HCT116 (cell line): Measurements from ENCODE around the gene UGT2B7. TPM values are rescaled to one million over a fixed set of nuclear protein-coding genes. Genes with fewer than 3 reads are reported as not detected.

Experiments used
- ATAC-seq: fragments of 200-7000 bp; cut with Tn5 transposase; 2 replicates; pipeline ENCODE4 v1.9.1; 2020; ENCODE audit warnings: mild to moderate bottlenecking, moderate library complexity
- BruUV-seq: library from RNA; stranded (reverse); fragments of 400-500 nt; replicated peaks from 2 replicates; lab custom pipeline; 2021; lab: Mats Ljungman, UMichigan
- CTCF ChIA-PET: fragments of 300-600 bp; sonication (Branson Sonifier 250); formaldehyde crosslinking; loops from one replicate; lab custom pipeline; 2021; ENCODE audit warnings: antibody characterized with exemption; lab: Charles Lee
- POLR2A ChIA-PET: fragments of 300-600, 350-600 bp; sonication (Branson Sonifier 250); formaldehyde crosslinking; loops from one replicate; lab custom pipeline; 2021; ENCODE audit warnings: antibody characterized with exemption; lab: Charles Lee
- RAD21 ChIA-PET, 2 experiments: fragments of 300-600 bp; sonication (Branson Sonifier 250); formaldehyde crosslinking; loops; one replicate each; lab custom pipeline; 2023; ENCODE audit warnings: low total read pairs in 2 of 2; ENCODE audit not compliant: uncharacterized antibody in 2 of 2, unreplicated experiment in 2 of 2, low non-redundant PET in 1 of 2; lab: Charles Lee
- DNase-seq: peaks from one replicate; pipeline ENCODE4 v3.0.0-alpha.2; 2010; ENCODE audit warnings: low read depth, low spot score
- H2AFZ ChIP-seq: fragments of 200-600 bp; shearing (Covaris generic), sonication (generic); 2 replicates; pipeline ENCODE4 v1.6.1; 2017; ENCODE audit warnings: low read depth, mixed run types, mixed read lengths, antibody characterized with exemption, low read length; ENCODE audit not compliant: poor library complexity, severe bottlenecking
- H3K27ac ChIP-seq: 2 replicates; pipeline ENCODE4 v1.5.1; 2012; ENCODE audit warnings: low read depth, low read length
- H3K27me3 ChIP-seq: fragments of 200-600 bp; sonication (generic); 2 replicates; pipeline ENCODE4 v1.6.1; 2016; ENCODE audit warnings: mixed run types, low read length, mixed read lengths; ENCODE audit not compliant: insufficient read depth
- H3K36me3 ChIP-seq, 2 experiments: fragments of 200-500 bp in 1 of 2; fragments of 200-600 bp in 1 of 2; sonication (Bioruptor generic) in 1 of 2; sonication (generic) in 1 of 2; 2 replicates each; pipeline versions ENCODE4 v1.5.1 to v1.6.1; 2014 to 2016; ENCODE audit warnings: low read length in 2 of 2, inconsistent platforms in 1 of 2, mixed read lengths in 1 of 2, mixed run types in 1 of 2; ENCODE audit not compliant: insufficient read depth in 2 of 2, control insufficient read depth in 1 of 2
- H3K4me1 ChIP-seq, 2 experiments: fragments of 200-600 bp in 1 of 2; sonication (generic) in 1 of 2; 2 replicates each; pipeline versions ENCODE4 v1.5.1 to v1.6.1; 2012 to 2017; ENCODE audit warnings: low read length in 2 of 2, inconsistent platforms in 1 of 2, mild to moderate bottlenecking in 1 of 2, mixed read lengths in 1 of 2, mixed run types in 1 of 2, moderate library complexity in 1 of 2; ENCODE audit not compliant: insufficient read depth in 2 of 2, control insufficient read depth in 1 of 2
- H3K4me2 ChIP-seq: fragments of 200-600 bp; sonication (generic); 2 replicates; pipeline ENCODE4 v1.6.1; 2017; ENCODE audit warnings: mixed run types, low read length, mixed read lengths
- H3K4me3 ChIP-seq, 2 experiments: fragments of 200-600 bp in 1 of 2; sonication (generic) in 1 of 2; replicated peaks in 1 of 2; 2 replicates each; pipeline ENCODE4 v1.5.1; 2011 to 2016; ENCODE audit warnings: low read length in 2 of 2, control low read depth in 1 of 2, low read depth in 1 of 2, mild to moderate bottlenecking in 1 of 2, mixed read lengths in 1 of 2, mixed run types in 1 of 2
- H3K79me2 ChIP-seq: fragments of 200-600 bp; sonication (generic); 2 replicates; pipeline ENCODE4 v1.6.1; 2017; ENCODE audit warnings: mild to moderate bottlenecking, mixed run types, low read length, moderate library complexity, mixed read lengths; ENCODE audit not compliant: insufficient read depth
- H3K9ac ChIP-seq: fragments of 200-600 bp; sonication (generic); 2 replicates; pipeline ENCODE4 v1.6.1; 2016; ENCODE audit warnings: low read length, mixed read lengths
- H3K9me2 ChIP-seq: fragments of 200-600 bp; sonication (generic), shearing (Covaris generic); 2 replicates; pipeline ENCODE4 v1.6.1; 2017; ENCODE audit warnings: mixed run types, mild to moderate bottlenecking, moderate library complexity; ENCODE audit not compliant: insufficient read depth
- H3K9me3 ChIP-seq, 2 experiments: fragments of 200-500 bp in 1 of 2; fragments of 200-600 bp in 1 of 2; sonication (Bioruptor generic) in 1 of 2; sonication (generic) in 1 of 2; 2 replicates each; pipeline ENCODE4 v1.6.1; 2014 to 2017; ENCODE audit warnings: low read length in 2 of 2, mixed read lengths in 2 of 2, inconsistent platforms in 1 of 2, low read depth in 1 of 2, mild to moderate bottlenecking in 1 of 2, mixed run types in 1 of 2, moderate library complexity in 1 of 2; ENCODE audit not compliant: control insufficient read depth in 1 of 2, insufficient read depth in 1 of 2
- H4K20me1 ChIP-seq: fragments of 200-600 bp; sonication (generic), shearing (Covaris generic); 2 replicates; pipeline ENCODE4 v1.6.1; 2017; ENCODE audit warnings: mixed run types, mild to moderate bottlenecking, moderate library complexity; ENCODE audit not compliant: insufficient read depth
- CEBPB ChIP-seq: IDR thresholded peaks from 2 replicates; pipeline ENCODE4 v1.6.1; 2012; ENCODE audit warnings: low read depth
- EGR1 ChIP-seq: IDR thresholded peaks from 2 replicates; pipeline ENCODE4 v1.6.1; 2012; ENCODE audit warnings: low read depth
- ELF1 ChIP-seq: IDR thresholded peaks from 2 replicates; pipeline ENCODE4 v1.6.1; 2012; ENCODE audit warnings: low read depth, borderline replicate concordance
- JUND ChIP-seq: IDR thresholded peaks from 2 replicates; pipeline ENCODE4 v1.6.1; 2012
- POLR2A ChIP-seq: IDR thresholded peaks from 2 replicates; pipeline ENCODE4 v1.7.0; 2011; ENCODE audit warnings: borderline replicate concordance; ENCODE audit not compliant: insufficient read depth, insufficient read length; ENCODE audit errors: extremely low read depth
- POLR2AphosphoS5 ChIP-seq: IDR thresholded peaks from 2 replicates; pipeline ENCODE4 v1.6.1; 2011; ENCODE audit warnings: mild to moderate bottlenecking, low read depth, low read length, moderate library complexity
- RAD21 ChIP-seq: IDR thresholded peaks from 2 replicates; pipeline ENCODE4 v1.6.1; 2012; ENCODE audit warnings: low read depth, mild to moderate bottlenecking
- SIN3A ChIP-seq: IDR thresholded peaks from 2 replicates; pipeline ENCODE4 v1.6.1; 2012; ENCODE audit warnings: low read depth
- TCF7L2 ChIP-seq: IDR thresholded peaks from 2 replicates; pipeline ENCODE4 v1.7.0; 2011; ENCODE audit warnings: borderline replicate concordance, inconsistent platforms; ENCODE audit not compliant: insufficient read depth, insufficient read length; ENCODE audit errors: extremely low read depth
- YY1 ChIP-seq: IDR thresholded peaks from 2 replicates; pipeline ENCODE4 v1.6.1; 2011; ENCODE audit warnings: low read length, low read depth, moderate library complexity, mild to moderate bottlenecking; ENCODE audit not compliant: insufficient replicate concordance; ENCODE audit errors: extremely low read depth
- ZFX ChIP-seq: fragments of 450-650 bp; IDR thresholded peaks from 2 replicates; pipeline ENCODE4 v1.6.1; 2017
- ZNF274 ChIP-seq: fragments of 200-500 bp; sonication (Bioruptor generic); IDR thresholded peaks from 2 replicates; pipeline ENCODE4 v1.6.1; 2014; ENCODE audit warnings: mild to moderate bottlenecking, low read depth, low read length, inconsistent platforms
- intact Hi-C: fragments of 100-400 bp; cut with micrococcal nuclease; formaldehyde crosslinking; loops from 2 replicates; pipeline ENCODE4 v1.10.0; 2022
- total RNA-seq: library from RNA; stranded (reverse); gene quantifications from one replicate; pipeline ENCODE4 v1.2.1, GENCODE V29; 2021; ENCODE audit not compliant: unreplicated experiment
- TF ChIP-seq, protein P1 (sequence below): IDR thresholded peaks from 2 replicates; pipeline ENCODE4 v1.6.1; 2012; ENCODE audit warnings: low read depth
- TF ChIP-seq, protein P2 (sequence below): IDR thresholded peaks from 2 replicates; pipeline ENCODE4 v1.6.1; 2012

UGT2B7 gene
- total RNA-seq, 1 experiment from 2014 or later: not detected

DNA sequence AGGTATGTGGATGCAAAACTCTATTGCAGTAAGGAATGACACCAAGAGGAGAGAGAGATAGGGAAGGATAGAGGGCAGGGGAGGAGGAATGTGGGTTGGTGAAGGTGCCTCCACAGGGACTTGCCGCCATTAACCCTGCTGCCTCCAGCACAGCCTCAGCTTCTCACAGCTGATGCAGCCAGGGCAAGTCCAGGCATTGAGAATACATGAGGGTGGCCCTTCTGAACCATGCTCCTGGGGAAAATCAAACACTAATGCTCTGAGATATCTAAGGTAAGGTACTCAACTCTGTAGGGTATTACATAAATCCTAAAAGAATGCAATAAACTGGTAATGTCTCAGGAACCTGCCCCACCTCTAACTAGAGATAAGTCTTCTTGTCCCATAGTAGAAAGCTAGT lies 28.7 kb downstream of the UGT2B7 start (continued):
- TF ChIP-seq EGR1 (no peak), ZNF274 (no peak), JUND (no peak), ZFX (no peak), CEBPB (no peak), RAD21 (no peak), POLR2A (no peak), POLR2AphosphoS5 (no peak)
- TF ChIP-seq, protein P1, sequence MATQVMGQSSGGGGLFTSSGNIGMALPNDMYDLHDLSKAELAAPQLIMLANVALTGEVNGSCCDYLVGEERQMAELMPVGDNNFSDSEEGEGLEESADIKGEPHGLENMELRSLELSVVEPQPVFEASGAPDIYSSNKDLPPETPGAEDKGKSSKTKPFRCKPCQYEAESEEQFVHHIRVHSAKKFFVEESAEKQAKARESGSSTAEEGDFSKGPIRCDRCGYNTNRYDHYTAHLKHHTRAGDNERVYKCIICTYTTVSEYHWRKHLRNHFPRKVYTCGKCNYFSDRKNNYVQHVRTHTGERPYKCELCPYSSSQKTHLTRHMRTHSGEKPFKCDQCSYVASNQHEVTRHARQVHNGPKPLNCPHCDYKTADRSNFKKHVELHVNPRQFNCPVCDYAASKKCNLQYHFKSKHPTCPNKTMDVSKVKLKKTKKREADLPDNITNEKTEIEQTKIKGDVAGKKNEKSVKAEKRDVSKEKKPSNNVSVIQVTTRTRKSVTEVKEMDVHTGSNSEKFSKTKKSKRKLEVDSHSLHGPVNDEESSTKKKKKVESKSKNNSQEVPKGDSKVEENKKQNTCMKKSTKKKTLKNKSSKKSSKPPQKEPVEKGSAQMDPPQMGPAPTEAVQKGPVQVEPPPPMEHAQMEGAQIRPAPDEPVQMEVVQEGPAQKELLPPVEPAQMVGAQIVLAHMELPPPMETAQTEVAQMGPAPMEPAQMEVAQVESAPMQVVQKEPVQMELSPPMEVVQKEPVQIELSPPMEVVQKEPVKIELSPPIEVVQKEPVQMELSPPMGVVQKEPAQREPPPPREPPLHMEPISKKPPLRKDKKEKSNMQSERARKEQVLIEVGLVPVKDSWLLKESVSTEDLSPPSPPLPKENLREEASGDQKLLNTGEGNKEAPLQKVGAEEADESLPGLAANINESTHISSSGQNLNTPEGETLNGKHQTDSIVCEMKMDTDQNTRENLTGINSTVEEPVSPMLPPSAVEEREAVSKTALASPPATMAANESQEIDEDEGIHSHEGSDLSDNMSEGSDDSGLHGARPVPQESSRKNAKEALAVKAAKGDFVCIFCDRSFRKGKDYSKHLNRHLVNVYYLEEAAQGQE: no peak

DNA sequence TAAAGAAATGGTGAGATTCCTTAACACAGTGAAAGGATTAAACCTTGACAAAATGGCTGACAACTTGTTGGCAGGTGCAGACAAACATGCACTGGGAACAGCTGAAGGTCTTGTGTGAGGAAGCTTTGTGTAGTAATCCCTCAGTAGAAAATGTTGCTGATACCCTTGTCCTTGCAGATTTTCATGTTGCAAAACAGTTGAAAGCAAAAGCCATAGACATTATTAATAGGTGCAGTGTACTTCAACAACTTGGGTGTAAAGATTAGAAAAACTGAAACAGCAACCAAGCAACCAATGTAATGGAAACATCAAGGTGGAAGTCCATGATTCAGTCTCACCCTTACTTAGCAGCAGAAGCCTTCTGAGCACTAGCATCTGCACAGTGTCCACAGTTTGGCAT lies 29.8 kb downstream of the UGT2B7 start:
- no peak overlapping the region for H3K4me2 ChIP-seq
- H3K27me3 ChIP-seq: no peaks in the 10 kb centered on the region
- no peak overlapping the region for H3K27ac ChIP-seq
- H3K9me3 ChIP-seq: no peaks in the 10 kb centered on the region
- ATAC-seq: no peak
- RAD21 ChIA-PET: no interaction called here
- POLR2A ChIA-PET: no interaction called here
- H3K9me2 ChIP-seq: no peaks in the 10 kb centered on the region; the same call in 1 of the 2 replicates
- no peaks in the 10 kb centered on the region for H4K20me1 ChIP-seq
- no peaks in the 10 kb centered on the region for H3K79me2 ChIP-seq
- H3K4me3 ChIP-seq: no peak overlapping the region
- intact Hi-C loops: no loop called here
- no peaks in the 10 kb centered on the region for H3K4me1 ChIP-seq
- DNase-seq: no peak
- no peak for TF ChIP-seq ELF1
- TF ChIP-seq TCF7L2: no peak
- no peak for TF ChIP-seq YY1
- TF ChIP-seq, protein P2, sequence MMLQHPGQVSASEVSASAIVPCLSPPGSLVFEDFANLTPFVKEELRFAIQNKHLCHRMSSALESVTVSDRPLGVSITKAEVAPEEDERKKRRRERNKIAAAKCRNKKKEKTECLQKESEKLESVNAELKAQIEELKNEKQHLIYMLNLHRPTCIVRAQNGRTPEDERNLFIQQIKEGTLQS: no peak
- TF ChIP-seq EGR1: no peak
- TF ChIP-seq SIN3A: no peak
- H2AFZ ChIP-seq: no peak overlapping the region
- no TSS peak for BruUV-seq
- no peaks in the 10 kb centered on the region for H3K36me3 ChIP-seq
- no peak overlapping the region for H3K9ac ChIP-seq
- CTCF ChIA-PET: no interaction called here
